ENCODE results near the gene CA10.

The CA10 gene

DNA sequence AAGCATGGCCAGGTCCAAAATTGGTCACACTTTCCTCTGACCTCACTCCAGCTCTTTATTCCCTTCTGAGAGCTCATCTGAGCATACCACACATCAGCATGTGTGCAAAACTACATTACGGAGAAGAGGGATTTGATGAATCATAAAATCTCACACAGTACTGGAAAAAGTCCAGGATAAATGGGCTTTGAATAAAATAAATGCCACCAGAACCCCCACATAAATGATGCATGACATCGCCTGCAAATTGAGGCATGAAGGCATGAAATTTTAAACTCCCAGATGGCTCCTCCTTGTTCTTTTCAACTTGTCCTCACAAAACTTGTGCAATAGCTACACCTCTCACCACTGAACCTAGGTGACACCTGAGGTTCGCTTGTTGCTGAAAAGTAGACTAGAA, 439.5 kb downstream of the CA10 start:
- peak overlapping the region in 2 of 3 experiments; percentile 12 to 40 for H3K27ac Mint-ChIP-seq
- H3K36me3 Mint-ChIP-seq (ENCODE audit: low read depth), result no peaks in the 10 kb centered on the region
- no peak for TF ChIP-seq CTCF (IDR thresholded peaks at IDR 0.05; ENCODE audit: unreplicated experiment in 3 of 3)
- H3K4me1 Mint-ChIP-seq, result peaks cover 28% of the 10 kb centered on the region
- H3K27me3 Mint-ChIP-seq (ENCODE audit: low read depth), result peaks cover 4% of the 10 kb centered on the region
- H3K4me3 Mint-ChIP-seq, result no peak overlapping the region
- H3K9me3 Mint-ChIP-seq, result peaks cover 3% of the 10 kb centered on the region

- H3K27me3 Mint-ChIP-seq (ENCODE audit: low read depth), result peaks cover 14% of the 10 kb centered on the region
- peak overlapping the region in 1 of 3 experiments; percentile 44 for H3K27ac Mint-ChIP-seq
- H3K9me3 Mint-ChIP-seq, result no peaks in the 10 kb centered on the region
- no peak overlapping the region for H3K4me3 Mint-ChIP-seq
- peaks cover 22% of the 10 kb centered on the region for H3K4me1 Mint-ChIP-seq
- no peak for TF ChIP-seq CTCF (IDR thresholded peaks at IDR 0.05; ENCODE audit: unreplicated experiment in 3 of 3)
- no peaks in the 10 kb centered on the region for H3K36me3 Mint-ChIP-seq (ENCODE audit: low read depth)
These were observed 446.9 kb downstream of the CA10 start for GRCh38 chr17:51711581-51711980.

DNA sequence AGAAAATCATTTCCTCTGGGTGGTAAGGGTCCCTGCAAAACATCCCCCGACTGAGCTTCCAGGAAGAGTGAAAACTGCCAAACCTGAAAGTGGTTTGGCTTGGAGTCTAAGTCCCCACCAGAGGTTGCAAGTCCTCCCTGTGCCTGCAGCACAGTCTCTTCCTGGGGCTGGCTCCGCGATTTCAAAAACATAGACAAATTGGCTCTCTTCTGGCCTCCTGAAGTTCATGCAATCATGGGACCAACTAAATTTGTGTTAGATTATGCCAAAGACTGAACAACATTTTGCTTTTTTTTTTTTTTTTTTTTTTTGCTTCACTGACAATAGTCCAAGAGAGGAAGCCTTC, 447.9 kb downstream of the CA10 start:
- TF ChIP-seq CTCF (IDR thresholded peaks at IDR 0.05; ENCODE audit: unreplicated experiment in 3 of 3), result no peak
- Mint-ChIP-seq H3K27me3 (ENCODE audit: low read depth) (peaks cover 16% of the 10 kb centered on the region), H3K36me3 (ENCODE audit: low read depth) (no peaks in the 10 kb centered on the region), H3K9me3 (no peaks in the 10 kb centered on the region), H3K4me1 (peaks cover 26% of the 10 kb centered on the region), H3K4me3 (no peak overlapping the region), H3K27ac (peak overlapping the region in 1 of 3 experiments; percentile 86)

GRCh38 chr17:51709694-51710633, 448.6 kb downstream of the CA10 start:
- no peaks in the 10 kb centered on the region for H3K9me3 Mint-ChIP-seq
- H3K36me3 Mint-ChIP-seq (ENCODE audit: low read depth), result no peaks in the 10 kb centered on the region
- peaks cover 26% of the 10 kb centered on the region for H3K4me1 Mint-ChIP-seq
- peak overlapping the region in 2 of 3 experiments; percentile 51 to 86 for H3K27ac Mint-ChIP-seq
- no peak overlapping the region for H3K4me3 Mint-ChIP-seq
- peaks cover 18% of the 10 kb centered on the region for H3K27me3 Mint-ChIP-seq (ENCODE audit: low read depth)
- no peak for TF ChIP-seq CTCF (IDR thresholded peaks at IDR 0.05; ENCODE audit: unreplicated experiment in 3 of 3)

DNA sequence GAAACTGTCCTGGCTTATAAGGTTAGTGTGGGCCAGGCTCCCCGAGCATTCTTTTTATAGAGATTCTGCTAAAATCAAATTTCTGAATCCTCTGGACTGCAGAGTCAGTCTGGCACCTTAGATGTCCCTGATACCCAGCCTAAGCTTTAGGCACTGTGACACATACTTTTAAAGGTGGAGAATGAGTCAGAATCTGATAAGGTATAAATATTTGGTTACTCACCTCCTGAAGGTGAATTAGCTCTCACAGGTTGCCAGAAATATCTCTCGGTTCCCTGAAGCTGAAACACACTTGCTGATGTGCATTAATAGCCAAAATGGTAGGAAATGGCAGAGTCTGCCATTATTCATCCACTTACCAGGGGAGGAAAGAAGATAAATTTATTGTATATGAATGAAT, 451.3 kb downstream of the CA10 start:
- no peak for TF ChIP-seq CTCF (IDR thresholded peaks at IDR 0.05; ENCODE audit: unreplicated experiment in 3 of 3)
- H3K27ac Mint-ChIP-seq, result peak overlapping the region in 1 of 3 experiments; percentile 3
- H3K36me3 Mint-ChIP-seq (ENCODE audit: low read depth), result no peaks in the 10 kb centered on the region
- H3K27me3 Mint-ChIP-seq (ENCODE audit: low read depth), result peaks cover 7% of the 10 kb centered on the region
- H3K4me1 Mint-ChIP-seq, result peaks cover 37% of the 10 kb centered on the region
- H3K9me3 Mint-ChIP-seq, result no peaks in the 10 kb centered on the region
- no peak overlapping the region for H3K4me3 Mint-ChIP-seq

DNA sequence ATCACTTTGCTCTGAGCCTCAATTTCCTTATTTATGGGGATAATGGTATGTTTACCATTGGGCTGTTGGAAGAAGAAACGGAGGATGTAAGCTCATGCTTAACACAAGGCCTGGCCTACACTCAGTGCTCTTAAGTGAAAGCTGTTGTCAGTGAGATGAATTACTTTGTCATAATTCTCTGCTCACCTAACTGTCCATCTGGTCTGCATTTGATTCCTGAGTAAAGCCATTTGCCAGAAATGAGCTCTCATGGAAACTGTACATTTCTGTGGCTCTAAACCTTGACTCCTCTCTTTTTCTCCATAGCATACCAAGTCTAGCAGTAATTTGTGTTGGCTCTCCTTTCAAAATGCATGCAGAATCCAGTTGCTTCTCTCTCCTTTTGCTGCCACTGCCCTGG, 452.4 kb downstream of the CA10 start:
- Mint-ChIP-seq H3K4me1 (peaks cover 46% of the 10 kb centered on the region), H3K27ac (peak overlapping the region in 2 of 3 experiments; percentile 3 to 33), H3K36me3 (ENCODE audit: low read depth) (no peaks in the 10 kb centered on the region), H3K4me3 (no peak overlapping the region), H3K9me3 (no peaks in the 10 kb centered on the region), H3K27me3 (ENCODE audit: low read depth) (peaks cover 7% of the 10 kb centered on the region)
- TF ChIP-seq CTCF (IDR thresholded peaks at IDR 0.05; ENCODE audit: unreplicated experiment in 3 of 3), result no peak
